OCI-LY1 (cell line): ENCODE measurements around the gene IFITM2.
A peak's percentile ranks its signal among the peaks of the same experiment; 100 is the strongest.

ENCODE experiments used
- H2AFZ ChIP-seq: fragments of 200-600 bp; sonication (generic), shearing (Covaris generic); 2 replicates; pipeline ENCODE4 v1.6.0; 2014; ENCODE audit warnings: antibody characterized with exemption, mild to moderate bottlenecking, low read length
- H3F3A ChIP-seq: fragments of 200-600 bp; sonication (generic), shearing (Covaris generic); 2 replicates; pipeline ENCODE4 v1.6.0; 2014; ENCODE audit warnings: mild to moderate bottlenecking, antibody characterized with exemption, low read length, moderate library complexity; ENCODE audit not compliant: insufficient read depth
- H3K27ac ChIP-seq: fragments of 200-600 bp; sonication (generic); 2 replicates; pipeline ENCODE4 v1.5.1; 2014; ENCODE audit warnings: low read length, mixed run types, mild to moderate bottlenecking, low read depth; ENCODE audit not compliant: poor library complexity, severe bottlenecking
- H3K27me3 ChIP-seq: fragments of 200-600 bp; sonication (generic); 2 replicates; pipeline ENCODE4 v1.6.0; 2014; ENCODE audit warnings: antibody characterized with exemption, mild to moderate bottlenecking, low read length, moderate library complexity; ENCODE audit not compliant: insufficient read depth
- H3K36me3 ChIP-seq: fragments of 200-600 bp; sonication (generic); 2 replicates; pipeline ENCODE4 v1.6.1; 2014; ENCODE audit warnings: mild to moderate bottlenecking, antibody characterized with exemption, low read length, moderate library complexity, mixed read lengths; ENCODE audit not compliant: insufficient read depth
- H3K4me1 ChIP-seq: fragments of 200-600 bp; sonication (generic); 2 replicates; pipeline ENCODE4 v1.5.1; 2014; ENCODE audit warnings: mild to moderate bottlenecking, low read length, moderate library complexity; ENCODE audit not compliant: insufficient read depth, severe bottlenecking
- H3K4me2 ChIP-seq: fragments of 200-600 bp; sonication (generic), shearing (Covaris generic); 2 replicates; pipeline ENCODE4 v1.6.1; 2014; ENCODE audit warnings: low read length
- H3K4me3 ChIP-seq: fragments of 200-600 bp; sonication (generic); 2 replicates; pipeline ENCODE4 v1.5.1; 2014; ENCODE audit warnings: low read length, low read depth, mild to moderate bottlenecking, mixed read lengths; ENCODE audit not compliant: poor library complexity, severe bottlenecking
- H3K79me2 ChIP-seq: fragments of 200-600 bp; shearing (Covaris generic); 2 replicates; pipeline ENCODE4 v1.6.1; 2016; ENCODE audit warnings: mixed run types, low read length, mixed read lengths; ENCODE audit not compliant: insufficient read depth
- H3K9ac ChIP-seq: fragments of 200-600 bp; sonication (generic), shearing (Covaris generic); 2 replicates; pipeline ENCODE4 v1.6.1; 2014; ENCODE audit warnings: mild to moderate bottlenecking, low read length, mixed read lengths
- H3K9me2 ChIP-seq: fragments of 200-600 bp; sonication (generic), shearing (Covaris generic); 2 replicates; pipeline ENCODE4 v1.6.1; 2014; ENCODE audit warnings: low read depth, mild to moderate bottlenecking, low read length, mixed read lengths
- H3K9me3 ChIP-seq: fragments of 200-600 bp; shearing (Covaris generic); 2 replicates; pipeline ENCODE4 v1.6.1; 2014; ENCODE audit warnings: low read length, mixed read lengths
- H4K20me1 ChIP-seq: fragments of 200-600 bp; sonication (generic), shearing (Covaris generic); 2 replicates; pipeline ENCODE4 v1.6.0; 2016; ENCODE audit warnings: mild to moderate bottlenecking, low read length; ENCODE audit not compliant: insufficient read depth
- EZH2 ChIP-seq: fragments of 200-600 bp; sonication (generic), shearing (Covaris generic); IDR thresholded peaks from 2 replicates; pipeline ENCODE4 v1.8.0; 2017; ENCODE audit warnings: borderline replicate concordance, mixed run types, mild to moderate bottlenecking, antibody characterized with exemption, low read length, moderate library complexity, mixed read lengths
- TF ChIP-seq, protein P1 (sequence below): fragments of 200-600 bp; sonication (generic), shearing (Covaris generic); IDR thresholded peaks from 2 replicates; pipeline ENCODE4 v1.5.1; 2017; ENCODE audit warnings: mild to moderate bottlenecking, antibody characterized with exemption, low read length, moderate library complexity, mixed read lengths

The IFITM2 gene

DNA sequence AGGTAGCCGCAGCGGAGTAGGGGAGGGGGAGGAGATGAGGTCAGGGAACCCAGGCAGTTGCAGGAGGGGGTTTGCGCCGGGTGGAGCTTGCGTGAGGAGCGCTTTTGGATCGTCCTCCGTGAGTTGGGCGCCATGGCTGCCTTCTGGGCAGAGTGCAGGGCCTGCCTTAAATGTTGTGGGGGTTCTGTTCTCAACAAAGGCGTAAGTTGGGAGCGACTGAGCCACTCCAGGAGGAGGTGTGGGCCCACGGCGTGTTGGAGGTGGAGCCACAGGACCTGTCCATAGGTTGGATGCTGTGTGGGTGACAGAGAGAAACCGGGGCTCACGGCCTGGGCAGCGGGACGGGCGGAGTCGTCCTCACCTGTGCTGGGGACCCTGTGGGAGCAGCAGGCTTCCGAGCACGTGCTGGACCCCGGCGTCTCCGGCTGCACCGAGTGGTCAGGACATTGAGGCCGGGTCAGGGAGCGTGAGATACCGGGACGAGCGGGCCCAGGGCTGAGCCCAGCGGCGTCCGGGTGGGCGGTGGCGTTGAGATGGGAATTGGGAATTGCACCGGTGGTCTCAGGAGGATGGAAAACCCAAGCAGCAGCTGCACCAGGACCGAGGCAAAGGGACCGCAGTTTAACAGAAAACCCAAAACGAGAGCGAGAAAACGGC lies 19.7 kb upstream of the IFITM2 start:
- Histone ChIP-seq H3K4me2 (peak overlapping the region; percentile 97), H3F3A (no peaks in the 10 kb centered on the region), H3K79me2 (no peaks in the 10 kb centered on the region), H2AFZ (no peak overlapping the region), H3K9ac (peak overlapping the region; percentile 77), H3K4me3 (peak overlapping the region; percentile 72), H3K27ac (no peak overlapping the region), H3K9me3 (no peaks in the 10 kb centered on the region), H3K36me3 (peaks cover 1% of the 10 kb centered on the region; the same call in 1 of the 2 replicates), H3K4me1 (peaks cover 31% of the 10 kb centered on the region), H4K20me1 (no peaks in the 10 kb centered on the region), H3K9me2 (no peaks in the 10 kb centered on the region), H3K27me3 (peaks cover 7% of the 10 kb centered on the region; the same call in 1 of the 2 replicates)
- TF ChIP-seq EZH2 = no peak
- TF ChIP-seq, protein P1, sequence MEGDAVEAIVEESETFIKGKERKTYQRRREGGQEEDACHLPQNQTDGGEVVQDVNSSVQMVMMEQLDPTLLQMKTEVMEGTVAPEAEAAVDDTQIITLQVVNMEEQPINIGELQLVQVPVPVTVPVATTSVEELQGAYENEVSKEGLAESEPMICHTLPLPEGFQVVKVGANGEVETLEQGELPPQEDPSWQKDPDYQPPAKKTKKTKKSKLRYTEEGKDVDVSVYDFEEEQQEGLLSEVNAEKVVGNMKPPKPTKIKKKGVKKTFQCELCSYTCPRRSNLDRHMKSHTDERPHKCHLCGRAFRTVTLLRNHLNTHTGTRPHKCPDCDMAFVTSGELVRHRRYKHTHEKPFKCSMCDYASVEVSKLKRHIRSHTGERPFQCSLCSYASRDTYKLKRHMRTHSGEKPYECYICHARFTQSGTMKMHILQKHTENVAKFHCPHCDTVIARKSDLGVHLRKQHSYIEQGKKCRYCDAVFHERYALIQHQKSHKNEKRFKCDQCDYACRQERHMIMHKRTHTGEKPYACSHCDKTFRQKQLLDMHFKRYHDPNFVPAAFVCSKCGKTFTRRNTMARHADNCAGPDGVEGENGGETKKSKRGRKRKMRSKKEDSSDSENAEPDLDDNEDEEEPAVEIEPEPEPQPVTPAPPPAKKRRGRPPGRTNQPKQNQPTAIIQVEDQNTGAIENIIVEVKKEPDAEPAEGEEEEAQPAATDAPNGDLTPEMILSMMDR = no peak

DNA sequence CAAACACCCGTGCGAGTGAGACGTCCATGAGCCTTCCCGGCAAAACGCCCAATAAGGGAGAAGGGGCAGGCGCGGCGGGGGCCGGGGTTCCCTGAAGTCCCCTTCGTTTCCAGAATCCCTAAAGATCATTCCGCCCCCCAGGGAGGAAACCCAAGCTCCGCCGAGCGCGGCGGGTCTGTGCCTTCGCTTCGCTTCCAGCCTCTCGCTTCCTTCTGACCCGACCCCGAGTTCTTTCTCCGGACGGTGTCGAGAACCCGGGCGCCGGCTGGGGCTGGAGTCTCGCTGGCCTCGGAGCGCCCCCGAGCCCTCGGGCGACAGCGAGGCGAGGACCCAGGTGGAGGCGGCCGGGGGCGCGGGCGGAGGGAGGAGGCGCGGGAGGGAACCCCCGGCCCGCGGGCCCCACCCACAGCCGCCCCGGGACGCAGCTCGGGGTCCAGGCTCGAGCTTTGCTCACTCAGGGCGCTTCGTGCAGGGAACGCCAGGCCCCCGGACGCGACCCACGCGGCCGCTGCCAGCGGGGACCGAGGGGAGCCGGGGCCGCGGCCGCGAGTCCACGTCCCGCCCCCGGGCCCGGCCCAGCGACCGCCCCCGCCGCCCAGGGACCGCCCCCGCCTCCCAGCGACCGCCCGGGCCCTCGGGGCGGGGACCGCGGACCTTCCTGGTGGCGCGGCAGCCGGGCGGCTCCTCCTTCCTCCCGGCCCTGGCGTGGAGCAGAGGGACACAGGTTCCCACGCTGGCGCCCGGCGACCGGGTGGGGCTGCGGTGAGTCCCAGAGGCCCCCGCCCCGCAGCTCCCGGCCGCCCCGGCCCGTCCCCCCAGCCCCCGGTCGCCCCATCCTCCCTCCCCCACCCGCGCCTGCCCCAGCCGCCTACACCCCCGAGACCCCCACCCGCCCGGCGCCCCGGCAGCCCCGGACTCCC lies 18.9 kb upstream of the IFITM2 start, which contains the start of gene PGGHG:
TSS of gene PGGHG (plus strand) at position 649 of the 920 bp plus-strand sequence. CDS start 691 bp downstream, outside the sequence.
- H3K4me1 ChIP-seq = peaks cover 31% of the 10 kb centered on the region
- TF ChIP-seq, protein P1 = no peak
- TF ChIP-seq EZH2 = no peak
- H3K79me2 ChIP-seq = no peaks in the 10 kb centered on the region
- no peaks in the 10 kb centered on the region for H3K9me2 ChIP-seq
- H3K27ac ChIP-seq = no peak within 1 kb of the TSS
- H3K9ac ChIP-seq = peak within 1 kb of the TSS; percentile 77
- no peaks in the 10 kb centered on the region for H3K9me3 ChIP-seq
- no peaks in the 10 kb centered on the region for H4K20me1 ChIP-seq
- H3K27me3 ChIP-seq = peaks cover 7% of the 10 kb centered on the region; the same call in 1 of the 2 replicates
- H3F3A ChIP-seq = no peaks in the 10 kb centered on the region
- peak within 1 kb of the TSS; percentile 97 for H3K4me2 ChIP-seq
- H2AFZ ChIP-seq = no peak within 1 kb of the TSS
- peaks cover 9% of the 10 kb centered on the region; the same call in 1 of the 2 replicates for H3K36me3 ChIP-seq
- peak within 1 kb of the TSS; percentile 72 for H3K4me3 ChIP-seq

DNA sequence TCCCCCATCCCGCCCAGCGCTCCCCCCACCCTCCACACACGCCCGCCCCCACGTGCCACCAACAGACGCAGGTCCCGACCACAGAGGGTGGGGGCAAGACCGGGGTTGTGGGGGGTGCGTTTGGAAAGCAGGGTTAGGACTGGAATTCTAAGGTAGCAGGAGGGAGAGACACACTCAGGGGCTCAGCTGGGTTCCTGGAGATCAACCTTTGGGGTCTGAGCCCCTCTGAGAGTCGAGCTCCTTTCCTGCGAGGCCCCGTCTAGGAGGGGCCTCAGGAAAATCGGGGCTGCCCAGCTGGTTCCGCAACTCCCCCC lies 18.3 kb upstream of the IFITM2 start:
- no peak for TF ChIP-seq EZH2
- TF ChIP-seq, protein P1 = no peak
- H3K27ac ChIP-seq = no peak overlapping the region

More for the DNA sequence above, 18.3 kb upstream of the IFITM2 start:
- H4K20me1 ChIP-seq = no peaks in the 10 kb centered on the region
- peaks cover 14% of the 10 kb centered on the region for H3K36me3 ChIP-seq
- peaks cover 7% of the 10 kb centered on the region; the same call in 1 of the 2 replicates for H3K27me3 ChIP-seq
- no peak overlapping the region for H2AFZ ChIP-seq
- peak overlapping the region; percentile 60 for H3K4me2 ChIP-seq
- peaks cover 31% of the 10 kb centered on the region for H3K4me1 ChIP-seq
- H3K9me3 ChIP-seq = no peaks in the 10 kb centered on the region
- no peaks in the 10 kb centered on the region for H3K9me2 ChIP-seq
- no peaks in the 10 kb centered on the region for H3F3A ChIP-seq
- peak overlapping the region; percentile 40; the same call in 1 of the 2 replicates for H3K9ac ChIP-seq
- H3K79me2 ChIP-seq = no peaks in the 10 kb centered on the region
- H3K4me3 ChIP-seq = peak overlapping the region; percentile 72
